ENCODE results near the gene WBP4.
"Not testable (repeated sequence)": the region's sequence is repeated elsewhere in the genome, so short reads cannot be mapped to it uniquely, and the experiment has no call there.

WBP4 gene

DNA sequence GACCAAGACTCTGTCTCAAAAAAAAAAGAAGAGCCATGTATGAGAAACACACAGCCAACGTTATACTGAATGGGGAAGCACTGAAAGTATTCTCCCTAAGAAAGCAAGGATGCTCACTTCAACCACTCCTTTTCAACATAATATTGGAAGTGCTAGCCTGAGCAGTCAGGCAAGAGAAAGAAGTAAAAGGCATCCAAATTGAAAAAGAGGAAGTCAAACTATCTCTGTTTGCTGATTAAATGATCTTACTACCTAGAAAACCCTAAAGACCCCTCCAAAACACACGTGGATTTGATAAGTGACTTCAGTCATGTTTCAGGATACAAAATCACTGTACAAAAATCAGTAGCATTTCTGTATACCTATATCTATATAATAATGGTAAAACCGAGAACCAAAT, 16.2 kb downstream of the WBP4 start:
- no peak for DNase-seq (ENCODE audit: extremely low read depth, low read depth)
- no peak overlapping the region for H3K4me3 ChIP-seq (replicated peaks; ENCODE audit: low read depth, low read length)
- TF ChIP-seq, protein P1, sequence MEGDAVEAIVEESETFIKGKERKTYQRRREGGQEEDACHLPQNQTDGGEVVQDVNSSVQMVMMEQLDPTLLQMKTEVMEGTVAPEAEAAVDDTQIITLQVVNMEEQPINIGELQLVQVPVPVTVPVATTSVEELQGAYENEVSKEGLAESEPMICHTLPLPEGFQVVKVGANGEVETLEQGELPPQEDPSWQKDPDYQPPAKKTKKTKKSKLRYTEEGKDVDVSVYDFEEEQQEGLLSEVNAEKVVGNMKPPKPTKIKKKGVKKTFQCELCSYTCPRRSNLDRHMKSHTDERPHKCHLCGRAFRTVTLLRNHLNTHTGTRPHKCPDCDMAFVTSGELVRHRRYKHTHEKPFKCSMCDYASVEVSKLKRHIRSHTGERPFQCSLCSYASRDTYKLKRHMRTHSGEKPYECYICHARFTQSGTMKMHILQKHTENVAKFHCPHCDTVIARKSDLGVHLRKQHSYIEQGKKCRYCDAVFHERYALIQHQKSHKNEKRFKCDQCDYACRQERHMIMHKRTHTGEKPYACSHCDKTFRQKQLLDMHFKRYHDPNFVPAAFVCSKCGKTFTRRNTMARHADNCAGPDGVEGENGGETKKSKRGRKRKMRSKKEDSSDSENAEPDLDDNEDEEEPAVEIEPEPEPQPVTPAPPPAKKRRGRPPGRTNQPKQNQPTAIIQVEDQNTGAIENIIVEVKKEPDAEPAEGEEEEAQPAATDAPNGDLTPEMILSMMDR (IDR thresholded peaks at IDR 0.05; ENCODE audit: low read depth, low read length, missing control alignments): no peak

DNA sequence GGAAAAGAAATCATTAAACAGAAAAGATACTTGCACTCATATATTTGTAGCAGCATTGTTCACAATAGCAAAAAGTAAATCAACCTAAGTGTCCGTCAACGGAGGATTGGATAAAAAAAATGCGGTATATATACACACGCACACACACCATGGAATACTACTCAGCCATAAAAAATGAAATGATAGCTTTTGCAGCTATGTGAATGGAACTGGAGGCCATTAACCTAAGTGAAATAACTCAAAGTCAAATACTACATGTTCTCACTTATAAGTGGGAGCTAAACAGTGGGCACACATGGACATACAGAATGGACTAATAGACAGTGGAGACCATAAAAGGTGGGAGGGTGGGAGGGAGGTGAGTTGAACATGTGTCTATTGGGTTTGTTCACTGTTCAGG, 18.4 kb downstream of the WBP4 start:
- no peak for DNase-seq (ENCODE audit: extremely low read depth, low read depth)
- TF ChIP-seq, protein P1 (IDR thresholded peaks at IDR 0.05; ENCODE audit: low read depth, low read length, missing control alignments): no peak
- H3K4me3 ChIP-seq (replicated peaks; ENCODE audit: low read depth, low read length): no peak overlapping the region

DNA sequence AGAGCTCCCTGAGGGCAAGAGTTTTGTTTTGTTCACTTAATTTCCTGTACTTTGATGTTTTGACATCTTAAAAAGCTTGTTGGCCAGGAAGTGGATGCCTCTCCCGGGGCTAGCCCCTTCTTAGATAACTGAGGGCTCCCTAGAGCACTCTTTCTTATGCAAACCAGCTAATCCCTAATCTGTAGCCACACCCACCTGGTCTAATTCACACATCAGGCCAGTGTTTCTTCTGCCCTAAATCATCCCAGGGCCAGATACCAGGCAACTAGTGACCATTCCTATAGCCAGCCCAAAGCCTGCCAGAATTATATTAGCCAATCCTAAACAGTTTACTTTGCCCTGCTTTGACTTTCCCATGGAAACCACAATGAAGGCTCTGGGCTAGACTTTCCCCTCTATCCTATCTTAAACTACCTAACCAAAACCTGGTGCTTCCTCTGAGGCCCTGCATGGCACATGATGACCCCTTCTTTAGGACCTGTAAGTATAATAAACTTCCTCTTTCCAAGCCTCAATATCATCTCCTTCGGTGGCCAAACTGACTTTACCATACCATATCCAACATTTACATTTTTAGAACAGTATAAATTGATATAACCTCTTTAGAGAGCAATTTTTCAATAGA, 24.8 kb downstream of the WBP4 start:
- H3K4me3 ChIP-seq (replicated peaks; ENCODE audit: low read depth, low read length): no peak overlapping the region
- TF ChIP-seq, protein P1 (IDR thresholded peaks at IDR 0.05; ENCODE audit: low read depth, low read length, missing control alignments): no peak
- no peak for DNase-seq (ENCODE audit: extremely low read depth, low read depth)

DNA sequence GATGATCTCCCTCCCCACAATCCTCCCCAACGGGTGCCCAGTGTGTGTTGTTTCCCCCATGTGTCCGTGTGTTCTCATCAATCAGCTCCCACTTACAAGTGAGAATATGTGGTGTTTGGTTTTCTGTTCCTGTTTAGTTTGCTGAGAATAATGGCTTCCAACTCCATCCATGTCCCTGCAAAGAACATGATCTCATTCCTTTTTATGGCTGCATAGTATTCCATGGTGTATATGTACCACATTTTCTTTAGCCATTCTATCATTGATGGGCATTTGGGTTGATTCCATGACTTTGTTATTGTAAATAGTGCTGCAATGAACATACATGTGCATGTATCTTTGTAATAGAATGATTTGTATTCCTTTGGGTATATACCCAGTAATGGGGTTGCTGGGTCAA, 34.4 kb downstream of the WBP4 start:
- not testable (repeated sequence) for H3K4me3 ChIP-seq (replicated peaks; ENCODE audit: low read depth, low read length); DNase-seq (ENCODE audit: extremely low read depth, low read depth)

DNA sequence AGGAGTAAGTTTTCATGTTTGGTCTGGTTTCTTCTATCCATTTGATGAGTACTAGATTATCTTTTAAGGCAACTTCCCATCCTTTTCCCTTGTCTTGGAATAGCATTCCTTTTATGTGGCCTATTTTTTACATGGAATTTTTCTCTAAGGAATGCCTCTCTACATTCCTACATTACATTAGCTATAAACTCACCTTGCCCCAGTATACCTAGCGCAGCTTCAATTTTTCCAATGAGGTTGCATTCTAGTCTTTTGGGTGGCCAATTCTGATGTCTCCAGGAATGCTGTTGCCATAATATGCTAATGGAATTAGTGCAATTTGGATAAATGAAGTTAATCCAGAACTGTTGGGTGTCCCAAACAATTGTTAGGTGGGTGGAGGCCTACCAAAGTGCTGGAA, 37.5 kb downstream of the WBP4 start:
- TF ChIP-seq, protein P1 (IDR thresholded peaks at IDR 0.05; ENCODE audit: low read depth, low read length, missing control alignments): no peak

DNA sequence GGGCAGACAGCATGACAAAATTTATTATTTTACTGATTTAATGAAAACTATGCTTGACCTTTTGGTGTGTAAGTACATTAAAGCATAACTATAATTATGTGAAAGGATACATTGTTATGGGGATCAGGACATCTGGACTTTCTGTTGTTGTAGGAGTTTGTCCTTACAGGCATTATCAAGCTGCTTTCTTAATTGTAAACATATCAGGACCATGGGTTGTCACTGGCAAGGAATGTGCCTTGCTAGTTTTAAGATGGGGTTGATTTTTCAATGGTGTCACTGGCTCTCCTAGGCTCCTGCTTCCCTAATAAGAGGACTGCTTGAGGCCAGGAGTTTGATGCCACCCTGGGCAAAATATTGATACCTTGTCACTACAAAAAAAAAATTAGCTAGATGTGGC, 38.7 kb downstream of the WBP4 start:
- H3K4me3 ChIP-seq (replicated peaks; ENCODE audit: low read depth, low read length): no peak overlapping the region
- TF ChIP-seq, protein P1 (IDR thresholded peaks at IDR 0.05; ENCODE audit: low read depth, low read length, missing control alignments): no peak
- DNase-seq (ENCODE audit: extremely low read depth, low read depth): no peak

More for the DNA sequence above, 37.5 kb downstream of the WBP4 start:
- no peak for DNase-seq (ENCODE audit: extremely low read depth, low read depth)
- H3K4me3 ChIP-seq (replicated peaks; ENCODE audit: low read depth, low read length): no peak overlapping the region

DNA sequence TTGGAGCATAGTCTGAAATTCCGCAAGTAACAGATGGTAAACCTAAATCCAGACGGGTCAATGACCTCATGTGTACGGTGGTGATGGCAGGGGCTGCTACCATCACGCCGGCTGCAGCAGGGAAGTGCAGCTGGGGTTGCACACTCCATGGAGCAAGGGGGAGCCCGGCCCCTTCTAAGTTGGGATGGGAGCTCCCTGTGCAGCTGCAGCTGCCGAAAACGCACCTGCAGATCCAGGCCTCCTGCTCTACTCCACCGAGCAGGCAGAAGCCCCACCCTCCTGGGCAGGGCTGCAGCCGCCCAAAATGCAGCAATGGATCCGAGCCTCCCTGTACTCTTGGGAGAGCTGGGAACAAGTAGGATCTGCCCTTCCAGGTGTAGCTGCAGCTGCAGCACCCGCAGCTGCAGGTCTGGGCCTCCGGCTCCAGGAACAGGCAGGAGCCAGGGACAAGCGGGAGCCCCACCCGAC, 45.8 kb downstream of the WBP4 start:
- H3K4me3 ChIP-seq (replicated peaks; ENCODE audit: low read depth, low read length): no peak overlapping the region
- TF ChIP-seq, protein P1 (IDR thresholded peaks at IDR 0.05; ENCODE audit: low read depth, low read length, missing control alignments): no peak
- DNase-seq (ENCODE audit: extremely low read depth, low read depth): no peak
